PC-9 (cell line): Measurements from ENCODE around the gene RNFT1. TPM values are rescaled to one million over a fixed set of nuclear protein-coding genes. Genes with fewer than 3 reads are reported as not detected.
"Not testable (repeated sequence)": the region's sequence is repeated elsewhere in the genome, so short reads cannot be mapped to it uniquely, and the experiment has no call there.

Source experiments
- BruUV-seq: library from RNA; stranded (reverse); fragments of 400-500 nt; replicated peaks from 2 replicates; lab custom pipeline; 2021; lab: Mats Ljungman, UMichigan
- CTCF ChIA-PET: fragments of 300-600 bp; sonication (Branson Sonifier 250); formaldehyde crosslinking; loops from one replicate; lab custom pipeline; 2022; ENCODE audit warnings: antibody characterized with exemption; lab: Charles Lee
- POLR2A ChIA-PET: fragments of 300-600 bp; sonication (Branson Sonifier 250); formaldehyde crosslinking; loops from one replicate; lab custom pipeline; 2022; ENCODE audit warnings: antibody characterized with exemption; ENCODE audit not compliant: unreplicated experiment; lab: Charles Lee
- DNase-seq, 2 experiments: peaks; one replicate each; pipeline versions ENCODE4 v3.0.0 to v3.0.0-alpha.2; 2015 to 2022; ENCODE audit warnings: mixed read lengths in 1 of 2
- H2AFZ ChIP-seq: fragments of 200-600 bp; sonication (generic); 2 replicates; pipeline ENCODE4 v1.8.1; 2017; ENCODE audit warnings: antibody characterized with exemption
- H3F3A ChIP-seq: fragments of 200-600 bp; sonication (generic); 2 replicates; pipeline ENCODE4 v1.8.1; 2017; ENCODE audit warnings: antibody characterized with exemption, mild to moderate bottlenecking, low read depth; ENCODE audit not compliant: insufficient read depth
- H3K27ac ChIP-seq: fragments of 200-600 bp; sonication (generic); 2 replicates; pipeline ENCODE4 v1.6.1; 2016; ENCODE audit warnings: mixed run types
- H3K27me3 ChIP-seq: fragments of 200-600 bp; sonication (generic); 2 replicates; pipeline ENCODE4 v1.6.1; 2016; ENCODE audit warnings: low read depth, mixed run types; ENCODE audit not compliant: insufficient read depth
- H3K36me3 ChIP-seq: fragments of 200-600 bp; sonication (generic); 2 replicates; pipeline ENCODE4 v1.6.1; 2016; ENCODE audit warnings: low read depth, mixed run types
- H3K4me1 ChIP-seq: fragments of 200-600 bp; sonication (generic); replicated peaks from 2 replicates; pipeline ENCODE4 v1.6.1; 2016; ENCODE audit warnings: mixed run types; ENCODE audit not compliant: insufficient read depth
- H3K4me2 ChIP-seq: fragments of 200-600 bp; sonication (generic); 2 replicates; pipeline ENCODE4 v1.6.1; 2017; ENCODE audit warnings: mixed run types
- H3K4me3 ChIP-seq: fragments of 200-600 bp; sonication (generic); 2 replicates; pipeline ENCODE4 v1.6.1; 2016; ENCODE audit warnings: mixed run types
- H3K79me2 ChIP-seq: fragments of 200-600 bp; sonication (generic); 2 replicates; pipeline ENCODE4 v1.6.1; 2017; ENCODE audit warnings: low read depth, mixed run types
- H3K9me2 ChIP-seq: fragments of 200-600 bp; sonication (generic); 2 replicates; pipeline ENCODE4 v1.8.1; 2017; ENCODE audit warnings: mild to moderate bottlenecking; ENCODE audit not compliant: insufficient read depth
- H3K9me3 ChIP-seq: fragments of 200-600 bp; sonication (generic); 2 replicates; pipeline ENCODE4 v1.8.1; 2016; ENCODE audit warnings: low read depth; ENCODE audit not compliant: insufficient read depth
- H4K20me1 ChIP-seq: fragments of 200-600 bp; sonication (generic); 2 replicates; pipeline ENCODE4 v1.8.1; 2017; ENCODE audit not compliant: insufficient read depth
- CTCF ChIP-seq: fragments of 200-600 bp; sonication (generic); conservative IDR thresholded peaks from 2 replicates; pipeline ENCODE4 v1.6.1; 2017; ENCODE audit warnings: mixed run types, antibody characterized with exemption, mild to moderate bottlenecking, moderate library complexity
- EZH2 ChIP-seq: fragments of 200-600 bp; sonication (generic); IDR thresholded peaks from 2 replicates; pipeline ENCODE4 v1.8.0; 2017; ENCODE audit warnings: antibody characterized with exemption, low read depth
- intact Hi-C: fragments of 100-400 bp; cut with micrococcal nuclease; formaldehyde crosslinking; loops from one replicate; pipeline ENCODE4 v1.10.0; 2022; ENCODE audit not compliant: unreplicated experiment
- total RNA-seq: library from RNA; stranded (reverse); gene quantifications from 2 replicates; pipeline ENCODE4 v1.2.3, GENCODE V29; 2021

RNFT1 gene
- total RNA-seq, 1 experiment from 2014 or later = 24.7 TPM

GRCh38 chr17:59962739-59963318, 1.7 kb downstream of the RNFT1 start:
- intact Hi-C loops = no loop called here
- CTCF ChIA-PET = no interaction called here

GRCh38 chr17:59959574-59959973, 5.0 kb downstream of the RNFT1 start:
- H3K9me2 ChIP-seq, H4K20me1 ChIP-seq, H3K4me2 ChIP-seq, H3K36me3 ChIP-seq, H3K9me3 ChIP-seq, BruUV-seq, H3K79me2 ChIP-seq, intact Hi-C loops, DNase-seq, H3K4me3 ChIP-seq, H2AFZ ChIP-seq, POLR2A ChIA-PET, H3K27ac ChIP-seq, H3K27me3 ChIP-seq: not testable (repeated sequence)
- H3F3A ChIP-seq = peaks cover 17% of the 10 kb centered on the region; the same call in 1 of the 2 replicates
- H3K4me1 ChIP-seq = peaks cover 11% of the 10 kb centered on the region
- CTCF ChIA-PET = interaction anchor here (0.7 kb wide), 1 partner anchor 205 kb away, joined by 6 read pairs; no protein-coding TSS in a partner anchor

More at GRCh38 chr17:59962739-59963318, 1.7 kb downstream of the RNFT1 start:
- 0 out of 2 replicates have a peak, but pooled peaks cover 2% of the 10 kb centered on the region for H3K36me3 ChIP-seq
- H3K4me2 ChIP-seq = peak overlapping the region; percentile 90
- H3K79me2 ChIP-seq = no peaks in the 10 kb centered on the region
- H3K4me1 ChIP-seq = peaks cover 19% of the 10 kb centered on the region
- peaks cover 17% of the 10 kb centered on the region for H3F3A ChIP-seq
- H2AFZ ChIP-seq = no peak overlapping the region
- POLR2A ChIA-PET = no interaction called here
- DNase-seq = no peak
- no peaks in the 10 kb centered on the region for H3K27me3 ChIP-seq
- TF ChIP-seq EZH2 (no peak), CTCF (no peak)
- no TSS peak for BruUV-seq
- no peaks in the 10 kb centered on the region for H3K9me3 ChIP-seq
- no peak overlapping the region for H3K27ac ChIP-seq
- no peaks in the 10 kb centered on the region for H3K9me2 ChIP-seq
- H3K4me3 ChIP-seq = peak overlapping the region; percentile 82; the same call in 1 of the 2 replicates
- H4K20me1 ChIP-seq = no peaks in the 10 kb centered on the region; the same call in 1 of the 2 replicates

GRCh38 chr17:59954856-59955255, 9.7 kb downstream of the RNFT1 start:
- H3F3A ChIP-seq = peaks cover 4% of the 10 kb centered on the region; the same call in 1 of the 2 replicates
- no peaks in the 10 kb centered on the region; the same call in 1 of the 2 replicates for H4K20me1 ChIP-seq
- no peak for DNase-seq
- H3K9me2 ChIP-seq = no peaks in the 10 kb centered on the region
- H2AFZ ChIP-seq = no peak overlapping the region
- intact Hi-C loops = no loop called here
- H3K27ac ChIP-seq = no peak overlapping the region
- CTCF ChIA-PET = no interaction called here
- no peaks in the 10 kb centered on the region for H3K79me2 ChIP-seq
- H3K27me3 ChIP-seq = no peaks in the 10 kb centered on the region
- BruUV-seq = no TSS peak
- TF ChIP-seq EZH2 (no peak), CTCF (no peak)
- H3K4me3 ChIP-seq = no peak overlapping the region
- H3K4me1 ChIP-seq = no peaks in the 10 kb centered on the region
- POLR2A ChIA-PET = interaction anchor here (0.7 kb wide), 1 partner anchor 264 kb away, joined by 4 read pairs; no protein-coding TSS in a partner anchor
- H3K9me3 ChIP-seq = no peaks in the 10 kb centered on the region
- H3K36me3 ChIP-seq = peaks cover 4% of the 10 kb centered on the region; the same call in 1 of the 2 replicates
- H3K4me2 ChIP-seq = no peak overlapping the region
